Hematopoietic multipotent progenitor cell treated with erythropoietin and hydrocortisone succinate and interleukin-3 and kit ligand, for 17 days (in vitro differentiated cells): ENCODE data around the gene MED13L.
A peak's percentile ranks its signal among the peaks of the same experiment; 100 is the strongest.

Source experiments
- DNase-seq: peaks from one replicate; pipeline ENCODE4 v3.0.0-alpha.2; 2015; ENCODE audit warnings: low spot score

The MED13L gene

GRCh38 chr12:115943630-115944391 lies 333.7 kb downstream of the MED13L start:
- DNase-seq, result no peak

- no peak for DNase-seq
These were observed 334.2 kb downstream of the MED13L start for GRCh38 chr12:115943310-115943629.

GRCh38 chr12:115942346-115942745 lies 335.1 kb downstream of the MED13L start:
- DNase-seq, result no peak

GRCh38 chr12:115941362-115941761 lies 336.1 kb downstream of the MED13L start:
- DNase-seq, result no peak

GRCh38 chr12:115938794-115939377 lies 338.6 kb downstream of the MED13L start:
- DNase-seq, result no peak

- no peak for DNase-seq
These were observed 340.2 kb downstream of the MED13L start for GRCh38 chr12:115936997-115937916.

- DNase-seq, result no peak
These were observed 342.6 kb downstream of the MED13L start for GRCh38 chr12:115934877-115935276.

- DNase-seq, result no peak
These were observed 343.4 kb downstream of the MED13L start for GRCh38 chr12:115934046-115934445.

- no peak for DNase-seq
These were observed 345.4 kb downstream of the MED13L start for GRCh38 chr12:115932066-115932465.

- DNase-seq, result no peak
These were observed 347.2 kb downstream of the MED13L start for GRCh38 chr12:115930336-115930735.

GRCh38 chr12:115926037-115926670 lies 351.3 kb downstream of the MED13L start:
- DNase-seq, result no peak

GRCh38 chr12:115923851-115924250 lies 353.6 kb downstream of the MED13L start:
- DNase-seq, result no peak

- DNase-seq, result peak; percentile 41
These were observed 354.4 kb downstream of the MED13L start for GRCh38 chr12:115922952-115923564.

- DNase-seq, result no peak
These were observed 356.9 kb downstream of the MED13L start for GRCh38 chr12:115920395-115921183.

GRCh38 chr12:115918763-115919162 lies 358.7 kb downstream of the MED13L start:
- no peak for DNase-seq

- peak; percentile 47 for DNase-seq
These were observed 360.4 kb downstream of the MED13L start for GRCh38 chr12:115916910-115917668.

GRCh38 chr12:115914122-115914521 lies 363.4 kb downstream of the MED13L start:
- no peak for DNase-seq

GRCh38 chr12:115912440-115912839 lies 365.1 kb downstream of the MED13L start:
- no peak for DNase-seq

GRCh38 chr12:115911360-115911759 lies 366.1 kb downstream of the MED13L start:
- no peak for DNase-seq

GRCh38 chr12:115910057-115910456 lies 367.4 kb downstream of the MED13L start:
- no peak for DNase-seq
